GM19238 (cell line): ENCODE measurements around the gene MCF2L.

ENCODE experiments used
- DNase-seq: peaks from one replicate; pipeline ENCODE4 v3.0.0; 2011; ENCODE audit warnings: low spot score; ENCODE audit not compliant: insufficient read length

The MCF2L gene

GRCh38 chr13:112995395-112996191 lies 26.6 kb downstream of the MCF2L start:
- DNase-seq: no peak

GRCh38 chr13:112996671-112997091 lies 27.7 kb downstream of the MCF2L start:
- DNase-seq: no peak

- no peak for DNase-seq
Observed at GRCh38 chr13:112997188-112998130, 28.4 kb downstream of the MCF2L start.

GRCh38 chr13:112998521-112999280 lies 29.7 kb downstream of the MCF2L start:
- no peak for DNase-seq

GRCh38 chr13:112999414-113000177 lies 30.6 kb downstream of the MCF2L start:
- DNase-seq: no peak

GRCh38 chr13:113000575-113000974 lies 31.6 kb downstream of the MCF2L start:
- no peak for DNase-seq

- DNase-seq: no peak
Observed at GRCh38 chr13:113001241-113002140, 32.5 kb downstream of the MCF2L start.

GRCh38 chr13:113002206-113002912 lies 33.3 kb downstream of the MCF2L start:
- DNase-seq: no peak

- no peak for DNase-seq
Observed at GRCh38 chr13:113002913-113003290, 33.9 kb downstream of the MCF2L start.

- no peak for DNase-seq
Observed at GRCh38 chr13:113004126-113004525, 35.1 kb downstream of the MCF2L start.

- no peak for DNase-seq
Observed at GRCh38 chr13:113005076-113005865, 36.3 kb downstream of the MCF2L start.

- no peak for DNase-seq
Observed at GRCh38 chr13:113005997-113006396, 37.0 kb downstream of the MCF2L start.

- no peak for DNase-seq
Observed at GRCh38 chr13:113006660-113007059, 37.6 kb downstream of the MCF2L start.

GRCh38 chr13:113008851-113009250 lies 39.8 kb downstream of the MCF2L start:
- DNase-seq: no peak

- no peak for DNase-seq
Observed at GRCh38 chr13:113009743-113010509, 40.9 kb downstream of the MCF2L start.

- DNase-seq: no peak
Observed at GRCh38 chr13:113010510-113010865, 41.5 kb downstream of the MCF2L start.

GRCh38 chr13:113013303-113013702 lies 44.3 kb downstream of the MCF2L start:
- no peak for DNase-seq
